Right forelimb (tissue), 1 donor: ENCODE data around the gene TEX26.

ENCODE experiments used
- DNase-seq: peaks from one replicate; pipeline ENCODE4 v3.0.0-alpha.2; 2018

Gene TEX26

GRCh38 chr13:30932481-30933353, at the start of gene TEX26:
TSS of gene TEX26 (plus strand) at chr13:30932656. CDS start at chr13:30932716, 60 bp downstream.
- DNase-seq: peak; percentile 59

GRCh38 chr13:30882996-30883766, 49.3 kb upstream of the TEX26 start:
- no peak for DNase-seq

- DNase-seq: no peak
These were observed 47.9 kb upstream of the TEX26 start for GRCh38 chr13:30884543-30884942.

GRCh38 chr13:30889196-30889690, 43.2 kb upstream of the TEX26 start:
- no peak for DNase-seq

GRCh38 chr13:30892966-30893365, 39.5 kb upstream of the TEX26 start:
- no peak for DNase-seq

GRCh38 chr13:30895773-30896172, 36.7 kb upstream of the TEX26 start:
- no peak for DNase-seq

- DNase-seq: no peak
These were observed 34.4 kb upstream of the TEX26 start for GRCh38 chr13:30898070-30898469.

GRCh38 chr13:30898678-30899241, 33.7 kb upstream of the TEX26 start:
- DNase-seq: peak; percentile 48

GRCh38 chr13:30900436-30900835, 32.0 kb upstream of the TEX26 start:
- DNase-seq: no peak

- DNase-seq: no peak
These were observed 31.3 kb upstream of the TEX26 start for GRCh38 chr13:30900952-30901749.

- no peak for DNase-seq
These were observed 28.4 kb upstream of the TEX26 start for GRCh38 chr13:30904043-30904442.

- peak; percentile 86 for DNase-seq
These were observed 26.5 kb upstream of the TEX26 start, which contains the start of gene MEDAG for GRCh38 chr13:30905932-30906383. TSS of gene MEDAG (plus strand) at chr13:30906271. CDS start at chr13:30906516, 245 bp downstream.

GRCh38 chr13:30906411-30907051, 25.9 kb upstream of the TEX26 start:
- peak; percentile 71 for DNase-seq

GRCh38 chr13:30907121-30907861, 25.2 kb upstream of the TEX26 start:
- DNase-seq: no peak

GRCh38 chr13:30908416-30908980, 24.0 kb upstream of the TEX26 start:
- DNase-seq: no peak

- DNase-seq: no peak
These were observed 21.8 kb upstream of the TEX26 start for GRCh38 chr13:30910676-30911075.

GRCh38 chr13:30915691-30916541, 16.5 kb upstream of the TEX26 start:
- no peak for DNase-seq

- no peak for DNase-seq
These were observed 15.5 kb upstream of the TEX26 start for GRCh38 chr13:30916991-30917390.

GRCh38 chr13:30918662-30919405, 13.6 kb upstream of the TEX26 start:
- DNase-seq: no peak
